Posterior vena cava (tissue), 2 donors: ENCODE measurements around the gene HSFX1. TPM values are rescaled to one million over a fixed set of nuclear protein-coding genes. Genes with fewer than 3 reads are reported as not detected.

Experiments
- DNase-seq: peaks from one replicate; pipeline ENCODE4 v3.0.0-alpha.2; 2020; ENCODE audit warnings: low spot score
- intact Hi-C, 2 donors: fragments of 100-400 bp; cut with DNase I; formaldehyde crosslinking; loops; one replicate each; pipeline versions ENCODE4 v1.14.1 to v1.14.2; 2022 to 2023
- total RNA-seq, 2 donors: library from RNA; stranded (reverse); fragmentation: NEBNext Ultra II Directional; extraction: Animal tissue kit (Norgen Biotek cat#: 25700); gene quantifications; one replicate each; pipeline ENCODE4 v1.2.1, GENCODE V29; 2021
- donor health status: DM: yes; HTN: yes; CAD: no.
- donor health status: DM: yes; HTN: yes; CAD: no.

The HSFX1 gene
- total RNA-seq, 2 donors from 2014 or later, result 1.0 to 1.4 TPM

- no peak for DNase-seq
- intact Hi-C loops, result no loop called here
Observed at GRCh38 chrX:149799938-149800337, 26.1 kb downstream of the HSFX1 start.

- no peak for DNase-seq
- intact Hi-C loops, result no loop called here
Observed at GRCh38 chrX:149803458-149804062, 29.7 kb downstream of the HSFX1 start.

- no peak for DNase-seq
- intact Hi-C loops, result no loop called here
Observed at GRCh38 chrX:149804102-149804501, 30.2 kb downstream of the HSFX1 start.

- intact Hi-C loops, result no loop called here
- no peak for DNase-seq
Observed at GRCh38 chrX:149807747-149808458, 34.0 kb downstream of the HSFX1 start.

GRCh38 chrX:149818652-149819051 is 44.8 kb downstream of the HSFX1 start:
- no peak for DNase-seq
- intact Hi-C loops, result no loop called here

- intact Hi-C loops, result no loop called here
Observed at GRCh38 chrX:149819371-149819770, 45.5 kb downstream of the HSFX1 start.

GRCh38 chrX:149825424-149825823 is 51.6 kb downstream of the HSFX1 start:
- intact Hi-C loops, result no loop called here
- no peak for DNase-seq

More at GRCh38 chrX:149819371-149819770, 45.5 kb downstream of the HSFX1 start:
- DNase-seq, result no peak

Other genes with a start within 250 kb of the HSFX1 start
- gene EOLA1, start 233.1 kb upstream of the HSFX1 start, total RNA-seq, result 10 to 100 TPM; 15.8 to 18.1 TPM
- gene HSFX3, start 224.1 kb upstream of the HSFX1 start, total RNA-seq, result not detected
- not detected for gene MAGEA9B, start 186.6 kb upstream of the HSFX1 start, total RNA-seq
- gene HSFX2, start 178.8 kb upstream of the HSFX1 start, total RNA-seq, result under 1 TPM in 1 of 2 donors, not detected in 1; 0.48 TPM
- 10 to 100 TPM; 20.8 to 22.1 TPM for gene TMEM185A, start 142.3 kb upstream of the HSFX1 start, total RNA-seq
- not detected for gene MAGEA11, start 62.0 kb upstream of the HSFX1 start, total RNA-seq
- not detected for gene MAGEA9, start 7.9 kb downstream of the HSFX1 start, total RNA-seq
- gene MAGEA8, start 107.1 kb downstream of the HSFX1 start, total RNA-seq, result not detected
- gene HSFX4, start 155.5 kb downstream of the HSFX1 start, total RNA-seq, result not detected
- gene EOLA2, start 164.4 kb downstream of the HSFX1 start, total RNA-seq, result 10 to 100 TPM; 21.5 to 23.0 TPM